ENCODE data around the gene SIGLEC12. TPM values are rescaled to one million over a fixed set of nuclear protein-coding genes. Genes with fewer than 3 reads are reported as not detected.
A peak's percentile ranks its signal among the peaks of the same experiment; 100 is the strongest.

Gene SIGLEC12
- total RNA-seq, 3 donors from 2014 or later (not counting 1 experiment from before 2014, with no cell fraction given): 0.50 to 0.57 TPM; not detected in 1

DNA sequence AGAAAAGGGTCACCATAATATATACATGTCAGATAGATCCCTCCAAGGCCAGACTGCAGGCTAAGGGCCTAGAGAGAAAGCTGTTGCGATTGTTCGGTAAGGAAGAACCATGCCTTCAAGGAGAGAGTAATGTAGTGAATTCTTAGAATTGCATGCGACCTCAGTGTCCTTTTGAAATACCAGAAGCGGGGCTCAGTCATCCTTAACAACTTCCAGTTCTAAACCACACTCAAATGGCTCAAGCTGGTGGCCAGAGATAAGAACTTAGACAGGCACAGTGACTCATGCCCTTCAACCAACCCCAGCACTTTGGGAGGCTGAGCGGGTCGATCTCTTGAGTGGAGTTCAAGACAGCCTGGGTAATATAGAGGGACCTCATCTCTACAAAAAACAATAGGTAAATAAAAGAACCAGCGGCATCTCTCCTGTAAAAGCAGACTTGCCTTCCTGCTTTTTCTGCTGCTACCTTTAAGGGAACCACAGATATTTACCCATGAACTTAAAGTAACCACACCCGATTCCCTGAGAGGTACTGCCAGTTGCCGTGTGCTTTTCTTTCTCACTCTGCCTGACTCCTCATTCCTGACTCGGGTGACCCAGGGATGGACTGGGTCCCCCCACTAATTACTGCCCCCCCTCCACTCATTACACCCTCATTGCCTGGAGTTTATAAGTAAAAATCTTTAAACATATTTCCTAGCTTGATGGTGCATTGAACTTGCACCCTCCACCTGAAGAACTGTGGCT, 45.2 kb upstream of the SIGLEC12 start:
- no peak overlapping the region for H3K4me3 ChIP-seq (ENCODE audit: low read length)
- 12% methylated on average over 9 of the region's 10 CpGs for WGBS (ENCODE audit: insufficient coverage)
- TF ChIP-seq, protein P1, sequence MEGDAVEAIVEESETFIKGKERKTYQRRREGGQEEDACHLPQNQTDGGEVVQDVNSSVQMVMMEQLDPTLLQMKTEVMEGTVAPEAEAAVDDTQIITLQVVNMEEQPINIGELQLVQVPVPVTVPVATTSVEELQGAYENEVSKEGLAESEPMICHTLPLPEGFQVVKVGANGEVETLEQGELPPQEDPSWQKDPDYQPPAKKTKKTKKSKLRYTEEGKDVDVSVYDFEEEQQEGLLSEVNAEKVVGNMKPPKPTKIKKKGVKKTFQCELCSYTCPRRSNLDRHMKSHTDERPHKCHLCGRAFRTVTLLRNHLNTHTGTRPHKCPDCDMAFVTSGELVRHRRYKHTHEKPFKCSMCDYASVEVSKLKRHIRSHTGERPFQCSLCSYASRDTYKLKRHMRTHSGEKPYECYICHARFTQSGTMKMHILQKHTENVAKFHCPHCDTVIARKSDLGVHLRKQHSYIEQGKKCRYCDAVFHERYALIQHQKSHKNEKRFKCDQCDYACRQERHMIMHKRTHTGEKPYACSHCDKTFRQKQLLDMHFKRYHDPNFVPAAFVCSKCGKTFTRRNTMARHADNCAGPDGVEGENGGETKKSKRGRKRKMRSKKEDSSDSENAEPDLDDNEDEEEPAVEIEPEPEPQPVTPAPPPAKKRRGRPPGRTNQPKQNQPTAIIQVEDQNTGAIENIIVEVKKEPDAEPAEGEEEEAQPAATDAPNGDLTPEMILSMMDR (IDR thresholded peaks at IDR 0.05): no peak

DNA sequence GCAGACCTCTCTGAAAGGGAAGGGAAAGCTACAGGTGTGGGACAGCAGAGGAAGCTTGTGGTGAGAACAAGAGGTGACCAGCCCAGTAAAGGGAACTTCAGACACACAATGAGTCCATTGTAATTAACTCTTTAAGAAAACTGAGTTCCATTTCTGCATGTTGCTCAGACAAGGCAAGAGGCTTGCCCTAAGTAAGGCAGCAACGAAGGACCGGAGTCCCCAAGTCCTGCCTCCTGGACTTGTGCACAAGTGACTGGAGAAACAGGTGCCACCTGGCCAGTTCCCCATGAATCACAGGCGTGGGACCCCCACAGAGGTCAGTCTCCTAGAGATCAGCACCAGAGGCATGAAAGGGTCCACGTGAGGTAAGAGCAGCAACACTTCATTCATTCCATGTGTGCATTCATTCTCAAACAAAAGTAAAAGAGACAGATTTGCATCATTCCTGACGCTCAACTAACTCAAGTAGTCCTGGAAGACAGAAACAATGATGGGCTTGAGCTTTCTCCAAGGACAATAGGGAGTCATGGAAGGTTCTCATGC, 44.6 kb upstream of the SIGLEC12 start:
- peaks cover 18 to 35% of the 10 kb centered on the region in 2 donors for H3K4me1 Mint-ChIP-seq
- no peaks in the 10 kb centered on the region for H3K9me3 Mint-ChIP-seq
- Histone ChIP-seq H3K4me3 (ENCODE audit: low read length) (no peak overlapping the region), H3K9me3 (ENCODE audit: control insufficient read depth, insufficient read depth, low read length) (no peaks in the 10 kb centered on the region), H3K36me3 (ENCODE audit: control insufficient read depth, insufficient read depth, low read length) (no peaks in the 10 kb centered on the region), H3K27ac (ENCODE audit: low read length) (no peak overlapping the region), H3K27me3 (ENCODE audit: control insufficient read depth, insufficient read depth, low read length) (no peaks in the 10 kb centered on the region), H3K4me1 (ENCODE audit: control insufficient read depth, insufficient read depth, low read length) (peaks cover 37% of the 10 kb centered on the region)
- no peak for ATAC-seq
- peaks cover 15 to 18% of the 10 kb centered on the region in 2 donors for H3K27me3 Mint-ChIP-seq (ENCODE audit: low read depth in 2 of 2)
- TF ChIP-seq, protein P1 (IDR thresholded peaks at IDR 0.05): no peak
- H3K36me3 Mint-ChIP-seq: no peaks in the 10 kb centered on the region
- intact Hi-C loops (cut with micrococcal nuclease): no loop called here
- no peak for DNase-seq
- no peak overlapping the region for H3K27ac Mint-ChIP-seq
- H3K4me3 Mint-ChIP-seq: no peak overlapping the region
- WGBS (ENCODE audit: insufficient coverage): 60% methylated on average over 5 of the region's 5 CpGs

More for the DNA sequence above, 45.2 kb upstream of the SIGLEC12 start:
- intact Hi-C loops (cut with micrococcal nuclease): no loop called here
- H3K27me3 ChIP-seq (ENCODE audit: control insufficient read depth, insufficient read depth, low read length): no peaks in the 10 kb centered on the region
- Mint-ChIP-seq H3K9me3 (no peaks in the 10 kb centered on the region), H3K27ac (no peak overlapping the region), H3K4me1 (peaks cover 24 to 42% of the 10 kb centered on the region in 2 donors), H3K36me3 (no peaks in the 10 kb centered on the region), H3K4me3 (no peak overlapping the region), H3K27me3 (ENCODE audit: low read depth in 2 of 2) (peaks cover 9 to 18% of the 10 kb centered on the region in 2 donors)
- peaks cover 41% of the 10 kb centered on the region for H3K4me1 ChIP-seq (ENCODE audit: control insufficient read depth, insufficient read depth, low read length)
- ATAC-seq (peak in 1 of 3 donors; percentile 81), DNase-seq (no peak)
- no peaks in the 10 kb centered on the region for H3K9me3 ChIP-seq (ENCODE audit: control insufficient read depth, insufficient read depth, low read length)
- no peaks in the 10 kb centered on the region for H3K36me3 ChIP-seq (ENCODE audit: control insufficient read depth, insufficient read depth, low read length)
- H3K27ac ChIP-seq (ENCODE audit: low read length): no peak overlapping the region

- 88% methylated on average over 6 of the region's 6 CpGs for WGBS (ENCODE audit: insufficient coverage)
- Histone ChIP-seq H3K27me3 (ENCODE audit: control insufficient read depth, insufficient read depth, low read length) (no peaks in the 10 kb centered on the region), H3K9me3 (ENCODE audit: control insufficient read depth, insufficient read depth, low read length) (no peaks in the 10 kb centered on the region), H3K4me1 (ENCODE audit: control insufficient read depth, insufficient read depth, low read length) (peaks cover 23% of the 10 kb centered on the region), H3K36me3 (ENCODE audit: control insufficient read depth, insufficient read depth, low read length) (no peaks in the 10 kb centered on the region), H3K4me3 (ENCODE audit: low read length) (no peak overlapping the region), H3K27ac (ENCODE audit: low read length) (no peak overlapping the region)
- no peaks in the 10 kb centered on the region for H3K9me3 Mint-ChIP-seq
- peaks cover 18 to 25% of the 10 kb centered on the region in 2 donors for H3K27me3 Mint-ChIP-seq (ENCODE audit: low read depth in 2 of 2)
- intact Hi-C loops (cut with micrococcal nuclease): no loop called here
- no peaks in the 10 kb centered on the region for H3K36me3 Mint-ChIP-seq
- TF ChIP-seq, protein P1 (IDR thresholded peaks at IDR 0.05): no peak
- DNase-seq: no peak
- peaks cover 3 to 19% of the 10 kb centered on the region in 2 donors for H3K4me1 Mint-ChIP-seq
- H3K4me3 Mint-ChIP-seq: no peak overlapping the region
- no peak overlapping the region for H3K27ac Mint-ChIP-seq
- ATAC-seq: no peak
Measured at GRCh38 chr19:51544038-51544437, 42.4 kb upstream of the SIGLEC12 start.

Measured in natural killer cell (primary cell).